Cortex of kidney (tissue), 1 donor: ENCODE measurements around the gene NOL7.

ENCODE experiments used
- DNase-seq: peaks from one replicate; lab custom pipeline; 2025; lab: John Stamatoyannopoulos, UW

NOL7 gene

DNA sequence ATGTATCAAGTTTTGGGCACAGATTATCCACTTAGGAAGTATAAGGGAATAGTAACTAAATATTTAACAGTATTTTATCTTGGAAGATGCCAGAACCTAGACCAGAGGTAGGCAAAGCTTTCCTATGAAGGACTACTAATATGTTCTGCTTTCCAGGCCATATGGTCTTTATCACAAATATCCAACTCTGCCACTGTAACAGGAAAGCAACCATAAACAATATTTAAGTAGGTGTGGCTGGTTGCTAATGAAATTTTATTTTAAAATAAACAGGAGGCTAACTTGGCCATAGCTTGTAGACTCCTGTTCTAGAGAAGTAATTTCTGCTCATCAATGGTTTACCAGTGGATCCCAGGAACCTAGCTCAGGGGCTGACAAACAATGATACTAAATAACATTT lies 39.4 kb downstream of the NOL7 start:
- DNase-seq = no peak

DNA sequence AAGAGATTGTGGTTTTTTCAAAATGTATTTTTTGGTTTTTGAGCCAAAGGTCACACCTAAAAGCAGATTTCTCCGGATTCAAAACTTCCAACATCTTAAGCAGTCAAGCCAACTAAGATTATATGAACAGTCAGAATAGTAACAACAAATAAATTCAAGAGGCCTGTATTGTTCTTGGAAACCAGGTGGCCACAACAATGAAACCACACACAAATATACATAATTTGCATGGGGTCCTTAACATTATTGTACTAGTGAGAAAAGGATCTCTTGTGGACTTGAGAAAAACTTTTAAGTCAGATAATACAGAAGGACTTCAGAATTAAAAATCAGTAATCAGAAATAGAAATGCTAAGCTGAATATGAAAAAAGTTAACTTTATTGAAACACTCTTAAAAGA lies 40.6 kb downstream of the NOL7 start:
- no peak for DNase-seq

DNA sequence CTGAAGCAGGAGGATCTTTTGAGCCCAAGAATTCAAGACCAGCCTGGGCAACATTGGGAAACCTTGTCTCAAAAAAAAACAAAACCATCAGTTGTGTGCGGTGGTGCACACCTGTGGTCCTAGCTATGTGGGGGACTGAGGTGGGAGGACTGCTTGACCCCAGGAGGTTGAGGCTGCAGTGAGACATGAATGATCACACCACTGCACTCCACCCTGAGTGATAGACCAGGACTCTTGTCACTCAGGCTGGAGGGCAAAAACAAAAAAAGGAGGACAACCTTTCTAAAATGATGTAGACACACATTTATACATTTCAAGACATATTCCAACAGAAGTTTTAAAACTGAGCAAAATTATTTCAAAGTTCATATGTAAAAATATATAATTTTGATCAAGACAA lies 45.1 kb downstream of the NOL7 start:
- no peak for DNase-seq

DNA sequence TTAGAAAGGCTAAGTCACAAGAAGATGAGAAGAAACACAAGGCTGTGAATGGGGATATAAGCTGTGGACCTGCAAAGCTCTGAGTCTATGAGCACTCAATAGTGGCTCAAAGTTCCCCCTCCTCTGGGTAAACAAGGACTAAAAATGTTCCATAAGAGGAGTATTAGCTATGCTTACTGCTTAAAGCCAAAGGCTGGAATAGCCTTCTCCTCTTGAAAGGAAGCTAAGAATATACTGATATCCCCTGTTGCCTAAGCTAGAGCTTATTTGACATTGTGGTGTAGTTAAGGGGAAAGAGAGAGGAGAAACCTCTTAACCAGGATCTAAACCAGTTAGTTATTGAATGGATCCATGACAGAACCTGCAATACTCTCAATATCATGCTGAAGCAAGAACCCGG lies 45.8 kb downstream of the NOL7 start:
- no peak for DNase-seq

DNA sequence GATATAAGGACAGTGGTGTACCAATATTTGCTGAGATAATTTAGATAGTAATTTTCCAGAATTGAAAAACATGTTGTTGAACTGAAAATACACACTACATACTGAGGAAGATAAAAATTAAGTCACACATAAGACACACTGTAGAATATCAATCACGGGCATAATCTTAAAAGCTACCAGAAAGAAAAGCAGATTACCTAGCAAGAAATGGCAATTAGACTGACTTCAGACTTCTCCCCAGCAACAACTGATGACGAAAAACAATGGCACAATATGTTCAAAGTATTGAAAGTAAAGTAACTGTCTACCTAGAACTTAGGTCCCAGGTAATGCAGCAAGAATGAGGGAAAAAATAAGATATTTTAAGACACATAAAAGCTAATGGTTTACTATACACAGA lies 46.5 kb downstream of the NOL7 start:
- DNase-seq = no peak

DNA sequence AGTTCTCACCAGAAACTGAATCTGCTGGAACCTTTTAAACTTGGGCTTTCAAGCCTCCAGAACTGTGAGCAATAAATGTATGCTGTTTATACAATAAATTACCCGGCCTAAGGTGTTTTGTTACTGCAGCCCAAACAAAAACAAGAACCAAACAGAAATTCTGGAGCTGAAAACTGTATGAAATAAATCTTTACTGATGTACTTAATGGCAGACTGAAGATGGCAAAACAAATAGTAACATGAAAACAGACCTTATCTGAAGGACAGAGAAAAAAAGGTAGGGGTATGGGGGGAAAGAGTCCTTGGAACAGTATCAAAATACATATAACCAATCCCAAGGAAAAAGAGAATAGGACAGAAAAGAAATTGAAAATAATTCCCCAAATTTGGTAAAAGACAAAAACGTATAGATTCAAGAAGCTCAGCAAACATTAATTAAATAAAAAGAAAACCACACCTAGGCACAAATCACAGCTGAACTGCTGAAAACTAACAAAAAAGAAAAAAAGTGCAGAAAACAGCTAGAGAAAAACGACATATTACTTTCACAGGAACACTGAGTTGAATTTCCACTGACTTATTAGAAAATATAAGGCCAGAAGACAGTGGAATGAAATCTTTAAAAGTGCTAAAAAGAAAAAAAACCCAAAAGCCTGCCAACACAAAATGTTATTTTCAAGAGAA lies 47.7 kb downstream of the NOL7 start:
- DNase-seq = no peak

DNA sequence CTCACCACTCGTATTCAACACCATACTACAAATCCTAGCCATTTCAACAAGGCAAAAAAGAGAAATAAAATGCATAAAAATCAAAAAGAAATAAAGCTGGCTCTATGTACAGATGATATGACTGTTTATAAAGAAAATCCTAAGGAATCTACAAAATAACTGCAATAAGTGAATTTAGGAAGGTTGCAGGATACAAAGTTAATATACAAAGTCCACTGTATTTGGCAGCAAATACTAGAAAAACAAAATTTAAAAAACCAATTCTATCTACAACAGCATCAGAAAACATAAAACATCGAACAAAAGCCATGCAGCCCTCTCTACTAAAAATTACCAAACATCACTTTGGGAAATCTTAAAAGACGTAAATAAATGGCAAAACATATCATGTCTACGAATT lies 48.9 kb downstream of the NOL7 start:
- DNase-seq = no peak

DNA sequence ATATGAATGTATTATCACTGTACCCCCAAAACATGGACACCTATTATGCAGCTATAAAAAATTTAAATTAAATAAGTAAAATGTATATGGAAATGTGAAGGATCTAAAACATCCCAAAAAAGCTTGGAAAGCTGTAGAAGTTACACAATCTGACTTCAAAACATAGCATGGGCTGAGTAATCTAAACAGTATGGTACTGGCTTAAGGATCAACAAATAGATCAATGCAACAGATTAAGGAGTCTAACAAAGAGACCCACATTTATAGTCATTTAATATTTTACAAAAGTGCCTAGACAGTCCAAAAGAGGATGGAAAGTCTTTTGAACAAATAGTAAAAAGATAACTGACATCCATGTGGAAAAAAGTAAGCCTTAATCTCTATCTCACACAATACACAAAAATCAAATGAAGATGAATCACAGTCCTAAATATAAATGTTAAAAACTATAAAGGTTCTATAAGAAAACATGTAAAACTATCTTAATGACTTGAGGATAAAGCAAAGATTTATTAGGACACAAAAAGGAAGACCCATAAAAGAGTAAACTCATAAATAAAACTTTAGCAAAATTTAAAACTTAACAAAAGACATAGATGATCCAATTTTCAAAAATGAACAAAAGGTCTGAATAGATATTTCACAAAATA lies 49.7 kb downstream of the NOL7 start:
- DNase-seq = no peak

DNA sequence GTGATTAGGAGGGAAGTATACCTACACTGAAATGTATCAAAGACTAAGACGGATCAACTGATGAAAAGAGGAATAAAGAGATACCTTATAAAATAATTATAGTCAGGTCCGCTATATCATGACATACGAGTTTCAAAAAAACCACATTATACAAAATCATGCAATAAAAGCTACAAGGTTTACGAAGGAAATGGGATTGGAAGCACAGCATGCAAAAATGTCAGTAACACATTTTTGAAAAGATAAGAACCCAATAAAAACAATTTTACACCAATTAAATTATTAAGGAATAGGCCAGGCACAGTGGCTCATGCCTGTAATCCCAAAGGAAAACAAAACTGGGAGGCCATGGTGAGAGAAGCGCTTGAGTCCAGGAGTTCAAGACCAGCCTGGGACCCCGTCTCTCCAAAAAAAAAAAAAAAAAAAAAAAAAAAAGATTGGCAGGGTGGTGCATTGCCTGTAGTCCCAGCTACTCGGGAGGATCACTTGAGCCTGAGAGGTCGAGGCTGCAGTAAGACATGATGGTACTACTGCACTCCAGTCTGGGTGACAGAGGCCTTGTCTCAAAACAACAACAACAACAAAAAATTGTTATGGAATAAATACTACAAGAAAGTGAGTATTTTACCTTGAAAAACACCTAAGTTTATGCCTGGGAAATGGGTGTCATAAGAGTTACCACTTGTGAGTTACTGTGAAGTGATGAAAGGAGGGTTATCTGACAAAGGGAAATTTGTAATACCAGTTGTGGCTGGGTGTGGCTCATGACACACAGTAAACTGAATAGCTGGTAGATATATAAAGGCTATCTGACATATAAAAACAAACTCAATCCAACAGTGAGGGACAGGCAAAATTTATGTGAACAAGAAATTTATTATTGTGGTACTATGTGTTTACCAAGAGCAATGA lies 51.3 kb downstream of the NOL7 start:
- DNase-seq = no peak

DNA sequence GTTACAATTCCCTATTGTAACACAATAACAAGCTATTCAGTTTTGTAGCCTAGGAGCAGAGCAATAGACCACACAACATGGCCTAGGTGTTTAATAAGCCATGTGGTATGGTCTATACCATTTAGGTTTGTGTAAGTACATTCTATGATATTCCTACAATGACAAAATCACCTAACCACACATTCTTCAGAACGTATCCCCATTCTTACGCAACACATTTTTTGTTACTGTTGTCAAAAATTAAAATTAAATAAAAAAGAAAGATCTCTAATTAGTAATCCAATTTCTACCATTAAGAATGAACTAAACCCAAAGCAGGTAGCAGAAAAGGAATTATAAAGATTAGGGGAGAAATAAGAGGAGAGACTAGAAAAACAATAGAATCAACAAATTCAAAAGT lies 52.5 kb downstream of the NOL7 start:
- no peak for DNase-seq

DNA sequence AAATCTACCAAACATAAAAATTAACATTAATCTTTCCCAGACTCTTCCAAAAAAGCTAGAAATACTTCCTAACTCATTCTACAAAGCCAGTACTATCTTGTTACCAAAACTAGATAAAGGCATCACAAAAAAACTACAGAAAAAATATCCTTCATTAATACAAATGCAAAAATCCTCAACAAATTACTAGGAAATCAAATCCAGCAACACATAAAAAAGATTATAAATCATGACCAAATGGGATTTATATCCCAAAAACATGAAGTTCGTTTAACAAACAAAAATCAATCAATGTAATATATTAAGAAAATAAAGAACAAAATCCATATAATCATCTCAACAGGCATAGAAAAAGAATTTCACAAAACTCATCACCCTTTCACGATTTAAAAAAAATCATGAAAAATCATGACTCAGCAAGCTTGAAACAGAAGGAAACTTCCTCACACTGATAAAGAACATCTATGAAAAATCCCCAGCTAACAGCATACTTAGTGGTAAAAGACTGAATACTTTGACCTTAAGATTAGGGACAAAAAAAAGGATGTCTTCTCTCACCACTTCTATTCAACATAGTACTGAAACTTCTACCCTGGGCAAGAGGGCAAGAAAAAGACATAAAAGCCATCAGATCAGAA lies 53.3 kb downstream of the NOL7 start:
- no peak for DNase-seq

DNA sequence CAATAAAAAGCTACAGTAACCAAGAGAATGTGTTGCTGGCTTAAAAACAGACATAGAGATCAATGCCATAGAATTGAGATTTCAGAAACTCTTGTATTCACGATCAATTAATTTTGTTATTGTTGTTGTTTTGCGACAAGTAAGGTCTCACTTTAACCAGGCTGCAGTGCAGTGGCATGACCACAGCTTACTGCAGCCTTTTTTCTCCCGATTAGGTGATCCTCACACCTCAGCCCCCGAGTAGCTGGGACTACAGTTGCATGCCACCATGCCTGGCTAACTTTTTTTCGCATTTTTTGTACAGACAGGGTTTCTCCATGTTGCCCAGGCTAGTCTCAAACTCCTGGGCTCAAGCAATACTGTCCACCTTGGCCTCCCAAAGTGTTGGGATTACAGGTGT lies 54.3 kb downstream of the NOL7 start:
- no peak for DNase-seq
